Neural cell (in vitro differentiated cells): ENCODE data around the gene NR1D1. TPM values are rescaled to one million over a fixed set of nuclear protein-coding genes. Genes with fewer than 3 reads are reported as not detected.

Source experiments
- H2AFZ ChIP-seq: fragments of 200-600, 300-800 bp; sonication (generic), shearing (Covaris generic); 2 replicates; pipeline ENCODE4 v1.6.0; 2014; ENCODE audit warnings: low read depth, mild to moderate bottlenecking, antibody characterized with exemption, low read length, moderate library complexity
- H3F3A ChIP-seq: fragments of 200-600 bp; shearing (Covaris generic); 2 replicates; pipeline ENCODE4 v1.6.1; 2016; ENCODE audit warnings: mild to moderate bottlenecking, moderate library complexity, mixed read lengths, antibody characterized with exemption, low read length; ENCODE audit not compliant: insufficient read depth, poor library complexity, severe bottlenecking
- H3K27ac ChIP-seq: fragments of 200-600, 300-800 bp; sonication (generic), shearing (Covaris generic); 2 replicates; pipeline ENCODE4 v1.5.1; 2014; ENCODE audit warnings: mild to moderate bottlenecking, low read length, moderate library complexity
- H3K27me3 ChIP-seq: fragments of 300-800, 200-600 bp; sonication (generic), shearing (Covaris generic); 2 replicates; pipeline ENCODE4 v1.6.0; 2014; ENCODE audit warnings: mild to moderate bottlenecking, low read depth, low read length, moderate library complexity; ENCODE audit not compliant: insufficient read depth
- H3K36me3 ChIP-seq: fragments of 300-800, 200-600 bp; sonication (generic), shearing (Covaris generic); 2 replicates; pipeline ENCODE4 v1.5.1; 2014; ENCODE audit warnings: mild to moderate bottlenecking, antibody characterized with exemption, low read length, moderate library complexity; ENCODE audit not compliant: insufficient read depth
- H3K4me2 ChIP-seq: fragments of 300-800, 200-600 bp; sonication (generic), shearing (Covaris generic); 2 replicates; pipeline ENCODE4 v1.6.0; 2014; ENCODE audit warnings: mild to moderate bottlenecking, low read length
- H3K4me3 ChIP-seq: fragments of 300-800, 200-600 bp; sonication (generic), shearing (Covaris generic); 2 replicates; pipeline ENCODE4 v1.5.1; 2014; ENCODE audit warnings: mild to moderate bottlenecking, low read length, moderate library complexity
- H3K79me2 ChIP-seq: fragments of 200-600 bp; shearing (Covaris generic); replicated peaks from 2 replicates; pipeline ENCODE4 v1.6.0; 2014; ENCODE audit warnings: mild to moderate bottlenecking, low read length, moderate library complexity; ENCODE audit not compliant: insufficient read depth
- H3K9ac ChIP-seq: fragments of 300-800, 200-600 bp; sonication (generic), shearing (Covaris generic); 2 replicates; pipeline ENCODE4 v1.6.1; 2016; ENCODE audit warnings: mild to moderate bottlenecking, low read length, mixed read lengths
- H3K9me2 ChIP-seq: fragments of 200-600 bp; shearing (Covaris generic); 2 replicates; pipeline ENCODE4 v1.6.1; 2016; ENCODE audit warnings: mild to moderate bottlenecking, low read length, mixed read lengths; ENCODE audit not compliant: insufficient read depth
- H3K9me3 ChIP-seq: fragments of 200-600, 300-800 bp; sonication (generic), shearing (Covaris generic); 2 replicates; pipeline ENCODE4 v1.6.1; 2016; ENCODE audit warnings: mild to moderate bottlenecking, mixed run types, low read length, moderate library complexity, mixed read lengths
- H4K20me1 ChIP-seq: fragments of 200-600 bp; shearing (Covaris generic); 2 replicates; pipeline ENCODE4 v1.6.1; 2016; ENCODE audit warnings: mild to moderate bottlenecking, mixed run types; ENCODE audit not compliant: insufficient read depth
- CTCF ChIP-seq: fragments of 450-650 bp; IDR thresholded peaks from 2 replicates; pipeline ENCODE4 v1.5.1; 2014; ENCODE audit warnings: antibody characterized with exemption, mild to moderate bottlenecking, moderate library complexity; ENCODE audit not compliant: poor library complexity, severe bottlenecking
- EP300 ChIP-seq: fragments of 450-650 bp; conservative IDR thresholded peaks from 2 replicates; pipeline ENCODE4 v1.6.1; 2014; ENCODE audit warnings: antibody characterized with exemption, mild to moderate bottlenecking, moderate library complexity; ENCODE audit not compliant: poor library complexity, severe bottlenecking
- EZH2 ChIP-seq: fragments of 200-600, 300-800 bp; shearing (Covaris generic), sonication (generic); IDR thresholded peaks from 2 replicates; pipeline ENCODE4 v1.6.1; 2014; ENCODE audit warnings: antibody characterized with exemption, low read length, borderline replicate concordance, mild to moderate bottlenecking; ENCODE audit not compliant: insufficient read depth, poor library complexity, severe bottlenecking
- MXI1 ChIP-seq: fragments of 450-650 bp; conservative IDR thresholded peaks from 2 replicates; pipeline ENCODE4 v1.6.1; 2014; ENCODE audit warnings: antibody characterized with exemption, mild to moderate bottlenecking; ENCODE audit not compliant: poor library complexity, severe bottlenecking
- POLR2AphosphoS5 ChIP-seq: IDR thresholded peaks from 2 replicates; pipeline ENCODE4 v1.6.1; 2012
- RAD21 ChIP-seq: fragments of 450-650 bp; conservative IDR thresholded peaks from 2 replicates; pipeline ENCODE4 v1.6.1; 2014; ENCODE audit warnings: antibody characterized with exemption, mild to moderate bottlenecking, moderate library complexity
- REST ChIP-seq: IDR thresholded peaks from 2 replicates; pipeline ENCODE4 v1.6.1; 2012; ENCODE audit warnings: borderline replicate concordance
- SMC3 ChIP-seq: fragments of 450-650 bp; conservative IDR thresholded peaks from 2 replicates; pipeline ENCODE4 v1.6.1; 2014; ENCODE audit warnings: antibody characterized with exemption, mild to moderate bottlenecking, moderate library complexity; ENCODE audit not compliant: poor library complexity
- TAF1 ChIP-seq: IDR thresholded peaks from 2 replicates; pipeline ENCODE4 v1.6.1; 2012; ENCODE audit warnings: low read depth
- polyA plus RNA-seq: library from polyadenylated mRNA; depleted of rRNA; stranded (reverse); fragments of >200 nt; gene quantifications from 2 replicates; pipeline ENCODE4 v1.2.3, GENCODE V29; 2014

NR1D1 gene
- polyA plus RNA-seq, 1 donor from 2014 or later = 0.73 TPM

GRCh38 chr17:40113110-40113906 lies 12.9 kb upstream of the NR1D1 start:
- H3K9ac ChIP-seq = peak overlapping the region; percentile 37
- H2AFZ ChIP-seq = no peak overlapping the region
- no peaks in the 10 kb centered on the region for H3K9me2 ChIP-seq
- no peaks in the 10 kb centered on the region for H4K20me1 ChIP-seq
- peak; percentile 92 for TF ChIP-seq RAD21
- peak; percentile 12 for TF ChIP-seq POLR2AphosphoS5
- TF ChIP-seq SMC3 = peak; percentile 89
- no peak for TF ChIP-seq REST
- no peak for TF ChIP-seq EZH2
- peak; percentile 31 for TF ChIP-seq TAF1
- peak; percentile 24 for TF ChIP-seq EP300
- TF ChIP-seq MXI1 = peak; percentile 99
- TF ChIP-seq CTCF = peak; percentile 96
- H3K9me3 ChIP-seq = no peaks in the 10 kb centered on the region
- no peaks in the 10 kb centered on the region for H3K79me2 ChIP-seq
- H3K27ac ChIP-seq = no peak overlapping the region
- H3K36me3 ChIP-seq = no peaks in the 10 kb centered on the region
- H3K4me2 ChIP-seq = peak overlapping the region; percentile 11
- H3K27me3 ChIP-seq = no peaks in the 10 kb centered on the region
- no peaks in the 10 kb centered on the region for H3F3A ChIP-seq
- H3K4me3 ChIP-seq = peak overlapping the region; percentile 63

GRCh38 chr17:40112718-40113109 lies 12.3 kb upstream of the NR1D1 start:
- Histone ChIP-seq H3K79me2 (no peaks in the 10 kb centered on the region), H3K4me3 (peak overlapping the region; percentile 63), H3K27me3 (no peaks in the 10 kb centered on the region), H3K36me3 (no peaks in the 10 kb centered on the region), H3K9ac (peak overlapping the region; percentile 33), H3F3A (no peaks in the 10 kb centered on the region), H3K9me3 (no peaks in the 10 kb centered on the region), H3K9me2 (no peaks in the 10 kb centered on the region), H3K27ac (no peak overlapping the region), H3K4me2 (peak overlapping the region; percentile 9), H2AFZ (no peak overlapping the region), H4K20me1 (no peaks in the 10 kb centered on the region)
- TF ChIP-seq REST (no peak), CTCF (no peak), POLR2AphosphoS5 (no peak), EP300 (no peak), EZH2 (no peak), MXI1 (no peak)
